Measurements from ENCODE around the gene PXN. TPM values are rescaled to one million over a fixed set of nuclear protein-coding genes. Genes with fewer than 3 reads are reported as not detected.

Gene PXN
- total RNA-seq, 2 donors from 2014 or later: 34.7 to 76.7 TPM

- TF ChIP-seq CTCF (IDR thresholded peaks at IDR 0.05): peak in 1 of 2 donors; percentile 26
- peaks cover 7 to 100% of the 10 kb centered on the region in 2 donors for H3K4me1 ChIP-seq
- no peaks in the 10 kb centered on the region for H3K36me3 ChIP-seq
- peak overlapping the region; percentile 91 to 99 for H3K27ac ChIP-seq
- H3K4me3 ChIP-seq: peak overlapping the region in 1 of 2 donors; percentile 12
- no peak for DNase-seq (ENCODE audit: low spot score)
- no peaks in the 10 kb centered on the region for H3K9me3 ChIP-seq
- no peaks in the 10 kb centered on the region for H3K27me3 ChIP-seq
Observed at GRCh38 chr12:120235369-120236323, 29.9 kb downstream of the PXN start.

GRCh38 chr12:120234643-120235368 is 30.7 kb downstream of the PXN start:
- Histone ChIP-seq H3K27me3 (no peaks in the 10 kb centered on the region), H3K27ac (peak overlapping the region; percentile 91 to 99), H3K4me1 (peaks cover 7 to 100% of the 10 kb centered on the region in 2 donors), H3K4me3 (peak overlapping the region in 1 of 2 donors; percentile 12), H3K9me3 (no peaks in the 10 kb centered on the region), H3K36me3 (no peaks in the 10 kb centered on the region)
- peak; percentile 97 for DNase-seq (ENCODE audit: low spot score)
- peak; percentile 23 to 62 for TF ChIP-seq CTCF (IDR thresholded peaks at IDR 0.05)

- no peaks in the 10 kb centered on the region for H3K9me3 ChIP-seq
- H3K4me3 ChIP-seq: no peak overlapping the region
- H3K4me1 ChIP-seq: peaks cover 7 to 100% of the 10 kb centered on the region in 2 donors
- no peaks in the 10 kb centered on the region for H3K27me3 ChIP-seq
- H3K27ac ChIP-seq: peak overlapping the region; percentile 91 to 99
- H3K36me3 ChIP-seq: peaks cover 4% of the 10 kb centered on the region
- TF ChIP-seq CTCF (IDR thresholded peaks at IDR 0.05): no peak
- no peak for DNase-seq (ENCODE audit: low spot score)
Observed at GRCh38 chr12:120231316-120232011, 34.1 kb downstream of the PXN start.

GRCh38 chr12:120230974-120231315 is 34.6 kb downstream of the PXN start:
- Histone ChIP-seq H3K4me1 (peaks cover 7 to 100% of the 10 kb centered on the region in 2 donors), H3K9me3 (no peaks in the 10 kb centered on the region), H3K27me3 (no peaks in the 10 kb centered on the region), H3K36me3 (peaks cover 9% of the 10 kb centered on the region), H3K27ac (peak overlapping the region; percentile 91 to 99), H3K4me3 (peak overlapping the region in 1 of 2 donors; percentile 15)
- no peak for DNase-seq (ENCODE audit: low spot score)
- TF ChIP-seq CTCF (IDR thresholded peaks at IDR 0.05): no peak

GRCh38 chr12:120230326-120230973 is 35.1 kb downstream of the PXN start:
- peak; percentile 87 for DNase-seq (ENCODE audit: low spot score)
- TF ChIP-seq CTCF (IDR thresholded peaks at IDR 0.05): no peak
- H3K4me3 ChIP-seq: peak overlapping the region in 1 of 2 donors; percentile 15
- peaks cover 11% of the 10 kb centered on the region for H3K36me3 ChIP-seq
- H3K27me3 ChIP-seq: no peaks in the 10 kb centered on the region
- H3K27ac ChIP-seq: peak overlapping the region; percentile 91 to 99
- peaks cover 4 to 100% of the 10 kb centered on the region in 2 donors for H3K4me1 ChIP-seq
- no peaks in the 10 kb centered on the region for H3K9me3 ChIP-seq

All from right atrium auricular region (tissue), 2 donors.